Sciatic nerve (tissue), 2 donors: ENCODE data around the gene MET. TPM values are rescaled to one million over a fixed set of nuclear protein-coding genes. Genes with fewer than 3 reads are reported as not detected.
"Not testable (repeated sequence)": the region's sequence is repeated elsewhere in the genome, so short reads cannot be mapped to it uniquely, and the experiment has no call there.

Source experiments
- ATAC-seq: fragments of 200-7000 bp; cut with Tn5 transposase; one replicate; pipeline ENCODE4 v1.9.1; 2020; ENCODE audit warnings: mild to moderate bottlenecking, moderate library complexity
- DNase-seq: peaks from one replicate; pipeline ENCODE4 v3.0.0-alpha.2; 2020; ENCODE audit warnings: low spot score
- intact Hi-C: fragments of 100-400 bp; cut with DNase I; formaldehyde crosslinking; loops from one replicate; pipeline ENCODE4 v1.14.2; 2022
- total RNA-seq: library from RNA; stranded (reverse); fragmentation: NEBNext Ultra II Directional; extraction: Animal tissue kit (Norgen Biotek cat#: 25700); gene quantifications from one replicate; pipeline ENCODE4 v1.2.1, GENCODE V29; 2021
- donor health status: DM: no; HTN: no; CAD: no.
- donor health status: DM: no; HTN: no; CAD: no.

Gene MET
- total RNA-seq, 1 donor from 2014 or later = 60.7 TPM

GRCh38 chr7:116813371-116813770 lies 141.4 kb downstream of the MET start:
- ATAC-seq = not testable (repeated sequence)

GRCh38 chr7:116815041-116815440 lies 143.0 kb downstream of the MET start:
- intact Hi-C loops = loop anchor here (10.0 kb wide), 1 partner anchor 560 kb away; no protein-coding TSS in a partner anchor
- DNase-seq = no peak
- ATAC-seq = no peak

More at GRCh38 chr7:116813371-116813770, 141.4 kb downstream of the MET start:
- intact Hi-C loops = loop anchor here (10.0 kb wide), 1 partner anchor 559 kb away; no protein-coding TSS in a partner anchor
- DNase-seq = not testable (repeated sequence)

- ATAC-seq (no peak), DNase-seq (no peak)
- intact Hi-C loops = no loop called here
Measured at GRCh38 chr7:116820149-116820548, 148.2 kb downstream of the MET start.

GRCh38 chr7:116821647-116822046 lies 149.7 kb downstream of the MET start:
- ATAC-seq, intact Hi-C loops, DNase-seq: not testable (repeated sequence)

- intact Hi-C loops = no loop called here
- DNase-seq (no peak), ATAC-seq (no peak)
Measured at GRCh38 chr7:116824449-116824848, 152.5 kb downstream of the MET start.

- intact Hi-C loops = no loop called here
- no peak for ATAC-seq
- DNase-seq = no peak
Measured at GRCh38 chr7:116828281-116828680, 156.3 kb downstream of the MET start.

GRCh38 chr7:116829041-116829440 lies 157.0 kb downstream of the MET start:
- ATAC-seq = no peak
- intact Hi-C loops = no loop called here
- no peak for DNase-seq

- ATAC-seq = no peak
- no peak for DNase-seq
- intact Hi-C loops = no loop called here
Measured at GRCh38 chr7:116829493-116829892, 157.5 kb downstream of the MET start.

GRCh38 chr7:116832692-116833091 lies 160.7 kb downstream of the MET start:
- intact Hi-C loops = loop anchor here (5.0 kb wide), 1 partner anchor 1360 kb away; no protein-coding TSS in a partner anchor
- ATAC-seq (no peak), DNase-seq (no peak)

GRCh38 chr7:116834815-116835504 lies 163.0 kb downstream of the MET start:
- DNase-seq (no peak), ATAC-seq (no peak)
- intact Hi-C loops = loop anchor here (5.0 kb wide), 1 partner anchor 1363 kb away; no protein-coding TSS in a partner anchor

- intact Hi-C loops = no loop called here
- no peak for DNase-seq
- ATAC-seq = no peak
Measured at GRCh38 chr7:116836048-116836447, 164.1 kb downstream of the MET start.

GRCh38 chr7:116836911-116837310 lies 164.9 kb downstream of the MET start:
- DNase-seq (no peak), ATAC-seq (no peak)
- intact Hi-C loops = no loop called here

- intact Hi-C loops = no loop called here
- DNase-seq (no peak), ATAC-seq (no peak)
Measured at GRCh38 chr7:116837586-116837985, 165.6 kb downstream of the MET start.

- DNase-seq = no peak
- no peak for ATAC-seq
- intact Hi-C loops = no loop called here
Measured at GRCh38 chr7:116840256-116840655, 168.3 kb downstream of the MET start.

- intact Hi-C loops = no loop called here
- no peak for ATAC-seq
- no peak for DNase-seq
Measured at GRCh38 chr7:116842371-116842770, 170.4 kb downstream of the MET start.

GRCh38 chr7:116843378-116843777 lies 171.4 kb downstream of the MET start:
- ATAC-seq (peak; percentile 89), DNase-seq (no peak)
- intact Hi-C loops = no loop called here

Other genes starting within 250 kb of the MET start
- gene CAV2, start 172.5 kb upstream of the MET start, total RNA-seq = 139 TPM
- 353 TPM for gene CAV1, start 147.2 kb upstream of the MET start, total RNA-seq
- 198 TPM for gene CAPZA2, start 190.4 kb downstream of the MET start, total RNA-seq